ENCODE data around the gene RNASEH2A. TPM values are rescaled to one million over a fixed set of nuclear protein-coding genes. Genes with fewer than 3 reads are reported as not detected.

The RNASEH2A gene
- total RNA-seq, 2 experiments from 2014 or later, result 27.0 to 51.1 TPM

- intact Hi-C loops (cut with DNase I, micrococcal nuclease), result loop anchor here in 1 of 2 experiments (10.0 kb wide), 1 partner anchor 254 kb away; no protein-coding TSS in a partner anchor
- Mint-ChIP-seq H3K4me3 (no peak overlapping the region), H3K36me3 (ENCODE audit: low read depth) (no peaks in the 10 kb centered on the region), H3K4me1 (peaks cover 19% of the 10 kb centered on the region), H3K9me3 (ENCODE audit: low read depth) (no peaks in the 10 kb centered on the region), H3K27me3 (peaks cover 56% of the 10 kb centered on the region), H3K27ac (no peak overlapping the region)
- ChIA-PET CTCF (interaction anchor here (1.0 to 2.7 kb wide), 6 partner anchors 9 to 73 kb away, joined by 3 to 13 read pairs (median 4); partner anchors contain the start of gene GCDH), POLR2A (interaction anchor here (0.6 kb wide), 1 partner anchor 22 kb away, joined by 5 read pairs; the partner anchor contains the start of gene RNASEH2A)
- DNase-seq (peak; percentile 71), ATAC-seq (peak; percentile 69)
Observed at GRCh38 chr19:12828494-12828893, 22.1 kb downstream of the RNASEH2A start.

GRCh38 chr19:12833418-12833737 lies 27.0 kb downstream of the RNASEH2A start:
- Mint-ChIP-seq H3K27me3 (peaks cover 68% of the 10 kb centered on the region), H3K4me3 (peak overlapping the region; percentile 38), H3K27ac (no peak overlapping the region), H3K4me1 (peaks cover 23% of the 10 kb centered on the region), H3K36me3 (ENCODE audit: low read depth) (no peaks in the 10 kb centered on the region), H3K9me3 (ENCODE audit: low read depth) (no peaks in the 10 kb centered on the region)
- DNase-seq (no peak), ATAC-seq (no peak)
- intact Hi-C loops (cut with DNase I, micrococcal nuclease), result no loop called here
- ChIA-PET POLR2A (no interaction called here), CTCF (interaction anchor here (1.4 to 1.5 kb wide), 2 partner anchors 14 to 67 kb away, joined by 4 read pairs; no protein-coding TSS in a partner anchor)

- peak; percentile 71 for DNase-seq
- Mint-ChIP-seq H3K27me3 (peaks cover 66% of the 10 kb centered on the region), H3K27ac (no peak overlapping the region), H3K4me1 (peaks cover 24% of the 10 kb centered on the region), H3K4me3 (no peak overlapping the region), H3K36me3 (ENCODE audit: low read depth) (no peaks in the 10 kb centered on the region), H3K9me3 (ENCODE audit: low read depth) (no peaks in the 10 kb centered on the region)
- CTCF ChIA-PET, result interaction anchor here (0.6 to 1.6 kb wide), 6 partner anchors 13 to 551 kb away, joined by 3 to 4 read pairs (median 4); partner anchors contain the start of gene SYCE2
- ATAC-seq, result peak; percentile 15
- POLR2A ChIA-PET, result no interaction called here
- intact Hi-C loops (cut with DNase I, micrococcal nuclease), result loop anchor here in 1 of 2 experiments (2.0 kb wide), 1 partner anchor 265 kb away; no protein-coding TSS in a partner anchor
Observed at GRCh38 chr19:12833738-12834565, 27.6 kb downstream of the RNASEH2A start.

- Mint-ChIP-seq H3K4me3 (no peak within 1 kb of the TSS), H3K27me3 (peaks cover 70% of the 10 kb centered on the region), H3K9me3 (ENCODE audit: low read depth) (no peaks in the 10 kb centered on the region), H3K27ac (no peak within 1 kb of the TSS), H3K36me3 (ENCODE audit: low read depth) (no peaks in the 10 kb centered on the region), H3K4me1 (peaks cover 30% of the 10 kb centered on the region)
- intact Hi-C loops (cut with DNase I, micrococcal nuclease), result loop anchor here in 1 of 2 experiments (2.0 kb wide), 1 partner anchor 264 kb away; no protein-coding TSS in a partner anchor
- ChIA-PET POLR2A (no interaction called here), CTCF (interaction anchor here (0.6 to 1.6 kb wide), 6 partner anchors 12 to 551 kb away, joined by 3 to 4 read pairs (median 4); partner anchors contain the start of gene SYCE2)
- peak; percentile 30 for DNase-seq
- no peak for ATAC-seq
Observed at GRCh38 chr19:12834566-12834943, 28.2 kb downstream of the RNASEH2A start, which contains the start of gene RTBDN. Gene RTBDN (minus strand): TSS chr19:12834579. CDS start chr19:12829979, 4,600 bp downstream.

GRCh38 chr19:12834976-12835757 lies 28.8 kb downstream of the RNASEH2A start:
- H3K4me3 Mint-ChIP-seq, result no peak overlapping the region
- no peaks in the 10 kb centered on the region for H3K9me3 Mint-ChIP-seq (ENCODE audit: low read depth)
- no peaks in the 10 kb centered on the region for H3K36me3 Mint-ChIP-seq (ENCODE audit: low read depth)
- ChIA-PET POLR2A (no interaction called here), CTCF (interaction anchor here (0.7 to 1.6 kb wide), 7 partner anchors 12 to 550 kb away, joined by 3 to 4 read pairs (median 3); partner anchors contain the start of gene SYCE2)
- intact Hi-C loops (cut with DNase I, micrococcal nuclease), result loop anchor here in 1 of 2 experiments (2.0 kb wide), 1 partner anchor 264 kb away; no protein-coding TSS in a partner anchor
- H3K27me3 Mint-ChIP-seq, result peaks cover 70% of the 10 kb centered on the region
- peaks cover 31% of the 10 kb centered on the region for H3K4me1 Mint-ChIP-seq
- ATAC-seq, result no peak
- no peak overlapping the region for H3K27ac Mint-ChIP-seq
- DNase-seq, result peak; percentile 64

GRCh38 chr19:12836529-12836863 lies 30.1 kb downstream of the RNASEH2A start:
- intact Hi-C loops (cut with DNase I, micrococcal nuclease), result no loop called here
- H3K9me3 Mint-ChIP-seq (ENCODE audit: low read depth), result no peaks in the 10 kb centered on the region
- no peak overlapping the region for H3K4me3 Mint-ChIP-seq
- no peak for ATAC-seq
- no peaks in the 10 kb centered on the region for H3K36me3 Mint-ChIP-seq (ENCODE audit: low read depth)
- peaks cover 42% of the 10 kb centered on the region for H3K4me1 Mint-ChIP-seq
- CTCF ChIA-PET, result interaction anchor here (0.8 to 1.8 kb wide), 5 partner anchors 8 to 71 kb away, joined by 3 to 17 read pairs (median 4); no protein-coding TSS in a partner anchor
- DNase-seq, result no peak
- H3K27me3 Mint-ChIP-seq, result peaks cover 72% of the 10 kb centered on the region
- POLR2A ChIA-PET, result interaction anchor here (0.6 kb wide), 1 partner anchor 45 kb away, joined by 3 read pairs; no protein-coding TSS in a partner anchor
- H3K27ac Mint-ChIP-seq, result no peak overlapping the region

GRCh38 chr19:12837225-12837624 lies 30.8 kb downstream of the RNASEH2A start:
- CTCF ChIA-PET, result interaction anchor here (0.5 to 1.8 kb wide), 9 partner anchors 9 to 342 kb away, joined by 3 to 17 read pairs (median 4); no protein-coding TSS in a partner anchor
- no peak overlapping the region for H3K4me3 Mint-ChIP-seq
- DNase-seq, result peak; percentile 43
- no peaks in the 10 kb centered on the region for H3K9me3 Mint-ChIP-seq (ENCODE audit: low read depth)
- H3K36me3 Mint-ChIP-seq (ENCODE audit: low read depth), result no peaks in the 10 kb centered on the region
- peaks cover 71% of the 10 kb centered on the region for H3K27me3 Mint-ChIP-seq
- intact Hi-C loops (cut with DNase I, micrococcal nuclease), result no loop called here
- peaks cover 41% of the 10 kb centered on the region for H3K4me1 Mint-ChIP-seq
- POLR2A ChIA-PET, result interaction anchor here (0.6 kb wide), 1 partner anchor 45 kb away, joined by 3 read pairs; no protein-coding TSS in a partner anchor
- no peak overlapping the region for H3K27ac Mint-ChIP-seq
- ATAC-seq, result no peak

- ChIA-PET POLR2A (no interaction called here), CTCF (interaction anchor here (0.6 to 1.8 kb wide), 5 partner anchors 9 to 355 kb away, joined by 3 to 17 read pairs (median 6); no protein-coding TSS in a partner anchor)
- Mint-ChIP-seq H3K36me3 (ENCODE audit: low read depth) (no peaks in the 10 kb centered on the region), H3K27ac (no peak within 1 kb of the TSS), H3K9me3 (ENCODE audit: low read depth) (no peaks in the 10 kb centered on the region), H3K27me3 (peaks cover 70% of the 10 kb centered on the region), H3K4me3 (peak within 1 kb of the TSS; percentile 57), H3K4me1 (peaks cover 35% of the 10 kb centered on the region)
- peak; percentile 61 for ATAC-seq
- intact Hi-C loops (cut with DNase I, micrococcal nuclease), result loop anchor here in 1 of 2 experiments (2.0 kb wide), 1 partner anchor 64 kb away; the partner anchor contains the start of gene HOOK2
- peak; percentile 82 for DNase-seq
Observed at GRCh38 chr19:12838182-12838885, 31.9 kb downstream of the RNASEH2A start, which contains the start of gene MAST1. Gene MAST1 (plus strand): TSS chr19:12838515. CDS start chr19:12838573, 58 bp downstream.

GRCh38 chr19:12838886-12839756 lies 32.7 kb downstream of the RNASEH2A start:
- intact Hi-C loops (cut with DNase I, micrococcal nuclease), result loop anchor here in 1 of 2 experiments (2.0 kb wide), 1 partner anchor 64 kb away; the partner anchor contains the start of gene HOOK2
- Mint-ChIP-seq H3K9me3 (ENCODE audit: low read depth) (no peaks in the 10 kb centered on the region), H3K4me1 (peaks cover 33% of the 10 kb centered on the region), H3K27ac (no peak overlapping the region), H3K4me3 (peak overlapping the region; percentile 57), H3K27me3 (peaks cover 69% of the 10 kb centered on the region), H3K36me3 (ENCODE audit: low read depth) (no peaks in the 10 kb centered on the region)
- ChIA-PET POLR2A (no interaction called here), CTCF (interaction anchor here (0.6 to 1.3 kb wide), 3 partner anchors 9 to 356 kb away, joined by 3 to 6 read pairs (median 4); no protein-coding TSS in a partner anchor)
- ATAC-seq (peak; percentile 45), DNase-seq (peak; percentile 59)

Data from activated CD4-positive, alpha-beta T cell treated with anti-CD3 and anti-CD28 coated beads for 36 hours (primary cell).